Duodenal mucosa (tissue), 2 donors: ENCODE data around the gene NGLY1.

ENCODE experiments used
- H3K27ac ChIP-seq: one replicate; pipeline ENCODE4 v1.7.0; 2013; ENCODE audit warnings: low read depth, low read length
- H3K27me3 ChIP-seq, 2 donors: one replicate each; pipeline ENCODE4 v1.7.0; 2013; ENCODE audit warnings: low read length in 2 of 2, control low read depth in 1 of 2; ENCODE audit not compliant: insufficient read depth in 2 of 2, control insufficient read depth in 1 of 2
- H3K36me3 ChIP-seq, 2 donors: one replicate each; pipeline ENCODE4 v1.7.0; 2013; ENCODE audit warnings: low read length in 2 of 2, control low read depth in 1 of 2; ENCODE audit not compliant: insufficient read depth in 2 of 2, control insufficient read depth in 1 of 2
- H3K4me1 ChIP-seq, 2 donors: one replicate each; pipeline ENCODE4 v1.7.0; 2013; ENCODE audit warnings: low read length in 2 of 2, control low read depth in 1 of 2; ENCODE audit not compliant: insufficient read depth in 2 of 2, control insufficient read depth in 1 of 2
- H3K4me3 ChIP-seq, 2 donors: one replicate each; pipeline ENCODE4 v1.7.0; 2013; ENCODE audit warnings: low read length in 2 of 2, low read depth in 1 of 2
- H3K9ac ChIP-seq, 2 donors: one replicate each; pipeline ENCODE4 v1.7.0; 2013; ENCODE audit warnings: low read length in 2 of 2, low read depth in 1 of 2
- H3K9me3 ChIP-seq, 2 donors: one replicate each; pipeline ENCODE4 v1.7.0; 2013; ENCODE audit warnings: low read length in 2 of 2, control low read depth in 1 of 2; ENCODE audit not compliant: control insufficient read depth in 1 of 2

Gene NGLY1

GRCh38 chr3:25749031-25749581, 34.1 kb downstream of the NGLY1 start:
- H3K9me3 ChIP-seq = no peaks in the 10 kb centered on the region
- H3K27me3 ChIP-seq = no peaks in the 10 kb centered on the region
- peaks cover 8 to 46% of the 10 kb centered on the region in 2 donors for H3K36me3 ChIP-seq
- no peak overlapping the region for H3K4me3 ChIP-seq
- H3K4me1 ChIP-seq = no peaks in the 10 kb centered on the region
- no peak overlapping the region for H3K27ac ChIP-seq
- H3K9ac ChIP-seq = no peak overlapping the region

GRCh38 chr3:25748189-25748588, 35.1 kb downstream of the NGLY1 start:
- Histone ChIP-seq H3K4me3 (no peak overlapping the region), H3K4me1 (no peaks in the 10 kb centered on the region), H3K9ac (no peak overlapping the region), H3K9me3 (no peaks in the 10 kb centered on the region), H3K27me3 (no peaks in the 10 kb centered on the region), H3K27ac (no peak overlapping the region), H3K36me3 (peaks cover 11 to 51% of the 10 kb centered on the region in 2 donors)

GRCh38 chr3:25747033-25747432, 36.2 kb downstream of the NGLY1 start:
- Histone ChIP-seq H3K36me3 (peaks cover 13 to 55% of the 10 kb centered on the region in 2 donors), H3K4me1 (no peaks in the 10 kb centered on the region), H3K27ac (no peak overlapping the region)

GRCh38 chr3:25744470-25744869, 38.8 kb downstream of the NGLY1 start:
- H3K4me3 ChIP-seq = no peak overlapping the region
- H3K4me1 ChIP-seq = no peaks in the 10 kb centered on the region
- H3K27ac ChIP-seq = no peak overlapping the region
- no peaks in the 10 kb centered on the region for H3K9me3 ChIP-seq
- H3K9ac ChIP-seq = no peak overlapping the region
- H3K36me3 ChIP-seq = peaks cover 8 to 36% of the 10 kb centered on the region in 2 donors
- H3K27me3 ChIP-seq = no peaks in the 10 kb centered on the region

More at GRCh38 chr3:25747033-25747432, 36.2 kb downstream of the NGLY1 start:
- Histone ChIP-seq H3K4me3 (no peak overlapping the region), H3K9ac (no peak overlapping the region), H3K9me3 (no peaks in the 10 kb centered on the region), H3K27me3 (no peaks in the 10 kb centered on the region)

- H3K36me3 ChIP-seq = peaks cover 11 to 27% of the 10 kb centered on the region in 2 donors
Observed at GRCh38 chr3:25728101-25728500, 55.1 kb downstream of the NGLY1 start.

GRCh38 chr3:25727316-25727715, 55.9 kb downstream of the NGLY1 start:
- Histone ChIP-seq H3K9ac (no peak overlapping the region), H3K27ac (no peak overlapping the region), H3K27me3 (no peaks in the 10 kb centered on the region), H3K9me3 (no peaks in the 10 kb centered on the region), H3K4me3 (no peak overlapping the region), H3K36me3 (peaks cover 6 to 20% of the 10 kb centered on the region in 2 donors), H3K4me1 (no peaks in the 10 kb centered on the region)

More at GRCh38 chr3:25728101-25728500, 55.1 kb downstream of the NGLY1 start:
- Histone ChIP-seq H3K27ac (no peak overlapping the region), H3K9ac (no peak overlapping the region), H3K4me1 (no peaks in the 10 kb centered on the region), H3K27me3 (no peaks in the 10 kb centered on the region), H3K4me3 (no peak overlapping the region), H3K9me3 (no peaks in the 10 kb centered on the region)

- Histone ChIP-seq H3K4me3 (no peak overlapping the region), H3K36me3 (peaks cover 2 to 17% of the 10 kb centered on the region in 2 donors), H3K27me3 (no peaks in the 10 kb centered on the region), H3K9me3 (no peaks in the 10 kb centered on the region), H3K9ac (no peak overlapping the region), H3K4me1 (no peaks in the 10 kb centered on the region), H3K27ac (no peak overlapping the region)
Observed at GRCh38 chr3:25725810-25726209, 57.4 kb downstream of the NGLY1 start.

- peaks cover 2 to 17% of the 10 kb centered on the region in 2 donors for H3K36me3 ChIP-seq
- no peaks in the 10 kb centered on the region for H3K4me1 ChIP-seq
Observed at GRCh38 chr3:25724948-25725645, 58.1 kb downstream of the NGLY1 start.

GRCh38 chr3:25723802-25724201, 59.4 kb downstream of the NGLY1 start:
- Histone ChIP-seq H3K36me3 (peaks cover 2 to 17% of the 10 kb centered on the region in 2 donors), H3K27me3 (no peaks in the 10 kb centered on the region), H3K27ac (no peak overlapping the region), H3K4me3 (no peak overlapping the region), H3K4me1 (no peaks in the 10 kb centered on the region), H3K9me3 (no peaks in the 10 kb centered on the region), H3K9ac (no peak overlapping the region)

More at GRCh38 chr3:25724948-25725645, 58.1 kb downstream of the NGLY1 start:
- Histone ChIP-seq H3K27me3 (no peaks in the 10 kb centered on the region), H3K27ac (no peak overlapping the region), H3K9me3 (no peaks in the 10 kb centered on the region), H3K4me3 (no peak overlapping the region), H3K9ac (no peak overlapping the region)

- H3K27ac ChIP-seq = no peak overlapping the region
- no peaks in the 10 kb centered on the region for H3K36me3 ChIP-seq
- no peaks in the 10 kb centered on the region for H3K9me3 ChIP-seq
- no peaks in the 10 kb centered on the region for H3K27me3 ChIP-seq
- no peak overlapping the region for H3K4me3 ChIP-seq
- no peak overlapping the region for H3K9ac ChIP-seq
- H3K4me1 ChIP-seq = no peaks in the 10 kb centered on the region
Observed at GRCh38 chr3:25719321-25719720, 63.9 kb downstream of the NGLY1 start.
